H1 (cell line): ENCODE results near the gene TBC1D23.

Experiments used
- EP300 ChIP-seq, 2 experiments: IDR thresholded peaks; 1 replicate in 1 of 2; 2 replicates in 1 of 2; pipeline ENCODE4 v1.6.1; 2011 to 2012; ENCODE audit warnings: low read depth in 2 of 2, low read length in 2 of 2, mild to moderate bottlenecking in 2 of 2, borderline replicate concordance in 1 of 2, inconsistent platforms in 1 of 2, moderate library complexity in 1 of 2
- EZH2 ChIP-seq: fragments of 200-600 bp; sonication (generic); IDR thresholded peaks from 2 replicates; pipeline ENCODE4 v1.7.1; 2012; ENCODE audit warnings: low read depth, mild to moderate bottlenecking, moderate library complexity, low read length, inconsistent platforms; ENCODE audit not compliant: severe bottlenecking
- JUN ChIP-seq: IDR thresholded peaks from 2 replicates; pipeline ENCODE4 v1.6.1; 2011; ENCODE audit warnings: low read depth, mild to moderate bottlenecking, improper control_type of control experiment, low read length
- KDM5A ChIP-seq: fragments of 200-600 bp; IDR thresholded peaks from 2 replicates; pipeline ENCODE4 v1.7.1; 2012; ENCODE audit warnings: mild to moderate bottlenecking, low read length, inconsistent platforms, mixed read lengths
- RAD21 ChIP-seq, 2 experiments: IDR thresholded peaks in 1 of 2; conservative IDR thresholded peaks in 1 of 2; 2 replicates each; pipeline ENCODE4 v1.6.1; 2011; ENCODE audit warnings: low read depth in 2 of 2, low read length in 2 of 2, improper control_type of control experiment in 1 of 2, inconsistent platforms in 1 of 2, mild to moderate bottlenecking in 1 of 2, moderate library complexity in 1 of 2
- SIN3A ChIP-seq, 2 experiments: IDR thresholded peaks in 1 of 2; conservative IDR thresholded peaks in 1 of 2; 2 replicates each; pipeline ENCODE4 v1.6.1; 2011 to 2012; ENCODE audit warnings: low read length in 2 of 2, improper control_type of control experiment in 1 of 2, low read depth in 1 of 2, mild to moderate bottlenecking in 1 of 2
- TF ChIP-seq, protein P1 (sequence below), 3 experiments: IDR thresholded peaks; 1 replicate in 2 of 3; 2 replicates in 1 of 3; pipeline versions ENCODE4 v1.5.1 to v1.6.1; 2011; ENCODE audit warnings: low read length in 3 of 3, mild to moderate bottlenecking in 3 of 3, inconsistent platforms in 2 of 3, low read depth in 1 of 3, moderate library complexity in 1 of 3; ENCODE audit not compliant: insufficient read depth in 1 of 3; ENCODE audit errors: control extremely low read depth in 1 of 3

DNA sequence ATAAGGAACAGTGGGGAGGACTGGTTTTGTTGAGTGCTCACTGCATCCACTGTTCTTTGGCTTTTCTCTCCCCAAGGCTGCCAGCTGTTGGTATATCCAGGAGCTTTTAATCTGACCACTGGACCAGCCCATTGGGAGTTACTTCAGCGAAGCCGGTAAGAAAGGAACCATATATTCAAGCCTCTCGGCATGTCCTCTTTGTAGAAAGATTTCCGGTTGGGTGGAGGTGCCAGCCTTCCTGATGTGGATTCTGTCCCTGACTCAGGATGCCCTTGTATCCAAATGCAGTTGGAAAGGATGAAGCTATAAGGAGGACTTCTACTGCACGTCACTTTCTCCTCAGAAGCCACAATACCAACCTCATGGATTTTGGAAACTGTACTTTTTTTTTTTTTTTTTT, 87.9 kb downstream of the TBC1D23 start:
- TF ChIP-seq RAD21 (IDR thresholded peaks at IDR 0.05 in 1 of 2, conservative IDR thresholded peaks at IDR 0.05 in 1 of 2; ENCODE audit: low read depth in 2 of 2, low read length in 2 of 2) (no peak), EP300 (IDR thresholded peaks at IDR 0.05; ENCODE audit: borderline replicate concordance in 1 of 2, low read depth in 2 of 2, low read length in 2 of 2) (no peak), KDM5A (no peak), EZH2 (no peak), JUN (no peak), SIN3A (conservative IDR thresholded peaks at IDR 0.05 in 1 of 2, IDR thresholded peaks at IDR 0.05 in 1 of 2; ENCODE audit: low read depth in 1 of 2, low read length in 2 of 2) (no peak)
- TF ChIP-seq, protein P1, sequence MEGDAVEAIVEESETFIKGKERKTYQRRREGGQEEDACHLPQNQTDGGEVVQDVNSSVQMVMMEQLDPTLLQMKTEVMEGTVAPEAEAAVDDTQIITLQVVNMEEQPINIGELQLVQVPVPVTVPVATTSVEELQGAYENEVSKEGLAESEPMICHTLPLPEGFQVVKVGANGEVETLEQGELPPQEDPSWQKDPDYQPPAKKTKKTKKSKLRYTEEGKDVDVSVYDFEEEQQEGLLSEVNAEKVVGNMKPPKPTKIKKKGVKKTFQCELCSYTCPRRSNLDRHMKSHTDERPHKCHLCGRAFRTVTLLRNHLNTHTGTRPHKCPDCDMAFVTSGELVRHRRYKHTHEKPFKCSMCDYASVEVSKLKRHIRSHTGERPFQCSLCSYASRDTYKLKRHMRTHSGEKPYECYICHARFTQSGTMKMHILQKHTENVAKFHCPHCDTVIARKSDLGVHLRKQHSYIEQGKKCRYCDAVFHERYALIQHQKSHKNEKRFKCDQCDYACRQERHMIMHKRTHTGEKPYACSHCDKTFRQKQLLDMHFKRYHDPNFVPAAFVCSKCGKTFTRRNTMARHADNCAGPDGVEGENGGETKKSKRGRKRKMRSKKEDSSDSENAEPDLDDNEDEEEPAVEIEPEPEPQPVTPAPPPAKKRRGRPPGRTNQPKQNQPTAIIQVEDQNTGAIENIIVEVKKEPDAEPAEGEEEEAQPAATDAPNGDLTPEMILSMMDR (IDR thresholded peaks at IDR 0.05; ENCODE audit: control extremely low read depth in 1 of 3, insufficient read depth in 1 of 3, low read depth in 1 of 3, low read length in 3 of 3), result no peak
